H1 (cell line): ENCODE data around the gene CCL3. TPM values are rescaled to one million over a fixed set of nuclear protein-coding genes. Genes with fewer than 3 reads are reported as not detected.

Source experiments
- CTCF ChIA-PET: fragments of 300-600 bp; sonication (Branson Sonifier 250); formaldehyde crosslinking; loops from one replicate; lab custom pipeline; 2021; ENCODE audit not compliant: partially characterized antibody; lab: Charles Lee
- POLR2A ChIA-PET: fragments of 300-600 bp; sonication (Branson Sonifier 250); formaldehyde crosslinking; loops from one replicate; lab custom pipeline; 2021; ENCODE audit warnings: inconsistent platforms; ENCODE audit not compliant: partially characterized antibody; lab: Charles Lee
- DNase-seq, 2 experiments: peaks; one replicate each; pipeline versions ENCODE4 v3.0.0 to v3.0.0-alpha.2; 2010 to 2022; ENCODE audit warnings: low spot score in 2 of 2, low read depth in 1 of 2, mixed read lengths in 1 of 2
- FAIRE-seq: peaks from 2 replicates; lab custom pipeline; 2011; peaks lifted over from hg19 to GRCh38; lab: Jason Lieb, UNC
- H2AFZ ChIP-seq: 2 replicates; pipeline ENCODE4 v1.8.1; 2012; ENCODE audit warnings: low read length, inconsistent platforms
- H2AK5ac ChIP-seq: 2 replicates; pipeline ENCODE4 v1.6.1; 2013; ENCODE audit warnings: low read depth, low read length
- H2BK120ac ChIP-seq: replicated peaks from 2 replicates; pipeline ENCODE3; 2013; ENCODE audit warnings: low read depth, low read length, inconsistent platforms
- H2BK12ac ChIP-seq: 2 replicates; pipeline ENCODE4 v1.6.1; 2013; ENCODE audit warnings: low read depth, low read length
- H2BK15ac ChIP-seq: 2 replicates; pipeline ENCODE4 v1.6.1; 2013; ENCODE audit warnings: low read length
- H2BK20ac ChIP-seq: 2 replicates; pipeline ENCODE4 v1.6.1; 2013; ENCODE audit warnings: low read length
- H2BK5ac ChIP-seq: 2 replicates; pipeline ENCODE4 v1.6.1; 2013; ENCODE audit warnings: low read depth, low read length
- H3K14ac ChIP-seq: 2 replicates; pipeline ENCODE4 v1.6.1; 2013; ENCODE audit warnings: inconsistent platforms; ENCODE audit not compliant: insufficient read length
- H3K18ac ChIP-seq: 2 replicates; pipeline ENCODE4 v1.6.1; 2013; ENCODE audit warnings: low read length; ENCODE audit errors: extremely low read depth
- H3K23ac ChIP-seq: 2 replicates; pipeline ENCODE4 v1.6.1; 2013; ENCODE audit warnings: inconsistent platforms; ENCODE audit not compliant: insufficient read length
- H3K23me2 ChIP-seq: 2 replicates; pipeline ENCODE4 v1.6.1; 2013; ENCODE audit warnings: low read depth, low read length
- H3K27ac ChIP-seq: 2 replicates; pipeline ENCODE4 v1.6.1; 2011; ENCODE audit warnings: low read depth, low read length, inconsistent platforms
- H3K27me3 ChIP-seq, 4 experiments: replicated peaks in 1 of 4; 1 replicate in 1 of 4; 2 replicates in 3 of 4; pipeline versions ENCODE4 v1.6.1 to v1.8.1; 2011 to 2013; ENCODE audit warnings: low read length in 3 of 4, mild to moderate bottlenecking in 3 of 4, inconsistent platforms in 2 of 4, mixed read lengths in 2 of 4, moderate library complexity in 1 of 4; ENCODE audit not compliant: control insufficient read depth in 3 of 4, insufficient read depth in 3 of 4; ENCODE audit errors: extremely low read depth in 1 of 4
- H3K36me3 ChIP-seq, 4 experiments: 2 replicates each; pipeline versions ENCODE4 v1.6.1 to v1.8.1; 2011 to 2013; ENCODE audit warnings: mild to moderate bottlenecking in 4 of 4, low read length in 3 of 4, moderate library complexity in 2 of 4, control low read depth in 1 of 4, inconsistent platforms in 1 of 4; ENCODE audit not compliant: insufficient read depth in 4 of 4, control insufficient read depth in 2 of 4
- H3K4ac ChIP-seq: replicated peaks from 2 replicates; pipeline ENCODE3; 2013; ENCODE audit warnings: low read length, low read depth, mixed read lengths, inconsistent platforms; ENCODE audit not compliant: insufficient read length
- H3K4me1 ChIP-seq, 4 experiments: replicated peaks in 1 of 4; 1 replicate in 1 of 4; 2 replicates in 3 of 4; pipeline versions ENCODE4 v1.6.1 to v1.8.1; 2011 to 2013; ENCODE audit warnings: low read length in 3 of 4, inconsistent platforms in 2 of 4, mixed read lengths in 1 of 4; ENCODE audit not compliant: insufficient read depth in 4 of 4, control insufficient read depth in 3 of 4
- H3K4me2 ChIP-seq, 2 experiments: 2 replicates each; pipeline versions ENCODE4 v1.6.1 to v1.8.1; 2011 to 2013; ENCODE audit warnings: low read depth in 2 of 2, low read length in 2 of 2, control low read depth in 1 of 2, inconsistent platforms in 1 of 2, mild to moderate bottlenecking in 1 of 2; ENCODE audit not compliant: insufficient read depth in 1 of 2
- H3K4me3 ChIP-seq, 4 experiments: fragments of 200-600, 300-600 bp in 1 of 4; sonication (generic), shearing (Covaris generic), sonication (Bioruptor Twin) in 1 of 4; 2 replicates each; pipeline versions ENCODE4 v1.5.1 to v1.8.1; 2011 to 2016; ENCODE audit warnings: low read length in 4 of 4, low read depth in 3 of 4, control low read depth in 2 of 4, inconsistent platforms in 2 of 4, mild to moderate bottlenecking in 2 of 4, mixed read lengths in 1 of 4, moderate library complexity in 1 of 4; ENCODE audit not compliant: insufficient read depth in 2 of 4; ENCODE audit errors: extremely low read depth in 1 of 4
- H3K56ac ChIP-seq: replicated peaks from 2 replicates; pipeline ENCODE3; 2013; ENCODE audit warnings: low read depth, mild to moderate bottlenecking, mixed read lengths, low read length, inconsistent platforms; ENCODE audit not compliant: insufficient read length
- H3K79me1 ChIP-seq: 2 replicates; pipeline ENCODE4 v1.6.1; 2013; ENCODE audit warnings: low read depth, low read length, control low read depth
- H3K79me2 ChIP-seq, 2 experiments: 2 replicates each; pipeline versions ENCODE4 v1.6.1 to v1.8.1; 2012 to 2013; ENCODE audit warnings: low read length in 2 of 2, mild to moderate bottlenecking in 2 of 2, inconsistent platforms in 1 of 2; ENCODE audit not compliant: insufficient read depth in 2 of 2, control insufficient read depth in 1 of 2
- H3K9ac ChIP-seq, 4 experiments: replicated peaks in 1 of 4; 1 replicate in 1 of 4; 2 replicates in 3 of 4; pipeline versions ENCODE4 v1.6.1 to v1.8.1; 2011 to 2013; ENCODE audit warnings: low read depth in 3 of 4, low read length in 3 of 4, control low read depth in 2 of 4, mild to moderate bottlenecking in 2 of 4, moderate library complexity in 2 of 4, inconsistent platforms in 1 of 4; ENCODE audit errors: extremely low read depth in 1 of 4
- H3K9me3 ChIP-seq, 2 experiments: 2 replicates each; pipeline versions ENCODE4 v1.6.1 to v1.8.1; 2012 to 2013; ENCODE audit warnings: mild to moderate bottlenecking in 2 of 2, moderate library complexity in 2 of 2, control low read depth in 1 of 2, inconsistent platforms in 1 of 2, low read depth in 1 of 2, low read length in 1 of 2, mixed read lengths in 1 of 2; ENCODE audit not compliant: insufficient read depth in 2 of 2
- H4K20me1 ChIP-seq, 2 experiments: replicated peaks in 1 of 2; 2 replicates each; pipeline versions ENCODE3 to v1.8.1; 2011 to 2013; ENCODE audit warnings: inconsistent platforms in 2 of 2, low read length in 2 of 2, mild to moderate bottlenecking in 1 of 2; ENCODE audit not compliant: insufficient read depth in 2 of 2, control insufficient read depth in 1 of 2
- H4K5ac ChIP-seq: 2 replicates; pipeline ENCODE4 v1.6.1; 2013; ENCODE audit warnings: low read length, low read depth, mixed read lengths, inconsistent platforms; ENCODE audit not compliant: insufficient read length
- H4K8ac ChIP-seq: 2 replicates; pipeline ENCODE4 v1.8.0; 2013; ENCODE audit warnings: mild to moderate bottlenecking, moderate library complexity, low read length, inconsistent platforms; ENCODE audit not compliant: insufficient read depth; ENCODE audit errors: extremely low read depth
- H4K91ac ChIP-seq: replicated peaks from 2 replicates; pipeline ENCODE3; 2013; ENCODE audit warnings: low read length, mixed read lengths, inconsistent platforms; ENCODE audit not compliant: insufficient read length
- CBX8 ChIP-seq: fragments of 300-800, 300-1000 bp; sonication (generic); IDR thresholded peaks from 2 replicates; pipeline ENCODE4 v1.7.1; 2016; ENCODE audit warnings: low read depth, low read length, borderline replicate concordance
- MAFK ChIP-seq: IDR thresholded peaks from 2 replicates; pipeline ENCODE4 v1.6.1; 2012; ENCODE audit warnings: low read depth, mild to moderate bottlenecking, improper control_type of control experiment, low read length
- RBBP5 ChIP-seq: IDR thresholded peaks from 2 replicates; pipeline ENCODE4 v1.7.1; 2012; ENCODE audit warnings: low read depth, mild to moderate bottlenecking, inconsistent platforms, low read length, moderate library complexity, borderline replicate concordance
- RNF2 ChIP-seq: fragments of 200-900, 300-1000 bp; sonication (generic); IDR thresholded peaks from 2 replicates; pipeline ENCODE4 v1.7.1; 2016; ENCODE audit warnings: borderline replicate concordance, low read depth, mild to moderate bottlenecking, antibody characterized with exemption, low read length; ENCODE audit not compliant: poor library complexity, severe bottlenecking; ENCODE audit errors: missing control alignments
- RXRA ChIP-seq: IDR thresholded peaks from 2 replicates; pipeline ENCODE4 v1.6.1; 2011; ENCODE audit warnings: low read depth, mild to moderate bottlenecking, low read length, moderate library complexity; ENCODE audit not compliant: insufficient read depth
- USF2 ChIP-seq: IDR thresholded peaks from 2 replicates; pipeline ENCODE4 v1.6.1; 2011; ENCODE audit warnings: low read length, improper control_type of control experiment
- WGBS, 2 experiments: shearing (Covaris generic) in 1 of 2; methylation state at CpG; one replicate each; pipeline versions ENCODE4 v1.1.6 to v1.1.7; 2013 to 2015; ENCODE audit warnings: low lambda C conversion rate in 2 of 2, mixed read lengths in 2 of 2, inconsistent platforms in 1 of 2, low coverage in 1 of 2, missing lambda C conversion rate in 1 of 2; ENCODE audit not compliant: insufficient replicate concordance in 2 of 2, insufficient coverage in 1 of 2, insufficient read length in 1 of 2; ENCODE audit errors: extremely low coverage in 1 of 2, missing lambda C conversion rate in 1 of 2; 5-methylcytosine and 5-hydroxymethylcytosine counted together
- polyA plus RNA-seq, 7 experiments: library from polyadenylated mRNA; depleted of rRNA in 3 of 7; stranded (reverse) in 5 of 7; unstranded in 2 of 7; fragments of >200 nt in 5 of 7; fragments of 200-250 nt in 2 of 7; gene quantifications; 1 replicate in 5 of 7; 2 replicates in 1 of 7; 4 replicates in 1 of 7; pipeline versions ENCODE4 v1.2.1 to v1.2.3, GENCODE V29; 2011 to 2013; ENCODE audit warnings: missing spikeins in 2 of 7, mixed read lengths in 2 of 7
- total RNA-seq: library from RNA; stranded (reverse); fragmentation: NEBNext Ultra II Directional; extraction: Animal tissue kit (Norgen Biotek cat#: 25700); gene quantifications from 2 replicates; pipeline ENCODE4 v1.2.1, GENCODE V29; 2021

CCL3 gene
- total and polyA plus RNA-seq, 2 of the 8 experiments (the other 6 are each of a cell fraction or from before 2014, with no cell fraction given) = not detected

- Histone ChIP-seq H3K4me1 (no peaks in the 10 kb centered on the region; a peak in 1 of 7 replicates), H4K8ac (no peak overlapping the region), H3K4me3 (no peak overlapping the region), H3K14ac (no peak overlapping the region), H2BK120ac (no peak overlapping the region), H3K4me2 (no peak overlapping the region), H2BK20ac (no peak overlapping the region), H3K27me3 (no peaks in the 10 kb centered on the region), H4K20me1 (no peaks in the 10 kb centered on the region), H3K23ac (no peak overlapping the region), H3K4ac (no peak overlapping the region), H3K56ac (no peak overlapping the region), H4K5ac (no peak overlapping the region), H4K91ac (no peak overlapping the region), H3K9me3 (no peaks in the 10 kb centered on the region), H3K79me2 (no peaks in the 10 kb centered on the region), H3K27ac (no peak overlapping the region), H3K79me1 (no peaks in the 10 kb centered on the region), H3K23me2 (no peaks in the 10 kb centered on the region), H3K36me3 (no peaks in the 10 kb centered on the region), H2BK5ac (no peak overlapping the region), H3K18ac (no peak overlapping the region), H3K9ac (no peak overlapping the region), H2BK15ac (no peak overlapping the region), H2AFZ (no peak overlapping the region), H2AK5ac (no peak overlapping the region), H2BK12ac (no peak overlapping the region)
- TF ChIP-seq RXRA (no peak), CBX8 (no peak), MAFK (no peak), USF2 (no peak), RBBP5 (no peak), RNF2 (no peak)
- ChIA-PET POLR2A (no interaction called here), CTCF (no interaction called here)
- WGBS, 2 experiments = no CpG with 5 or more reads among the region's 1 CpG
- FAIRE-seq (no peak), DNase-seq (no peak)
Measured at GRCh38 chr17:36094232-36094631, 4.3 kb upstream of the CCL3 start.
